NB4 (cell line): Measurements from ENCODE around the gene NSMCE3.

Source experiments
- DNase-seq: peaks from one replicate; pipeline ENCODE4 v3.0.0; 2010; ENCODE audit warnings: low read depth
- H3K4me3 ChIP-seq: one replicate; pipeline ENCODE4 v1.5.1; 2011; ENCODE audit warnings: mild to moderate bottlenecking, low read depth, low read length, moderate library complexity
- MYC ChIP-seq: IDR thresholded peaks from 2 replicates; pipeline ENCODE4 v1.6.1; 2011; ENCODE audit warnings: low read depth, low read length
- POLR2A ChIP-seq: IDR thresholded peaks from 2 replicates; pipeline ENCODE4 v1.6.1; 2011; ENCODE audit warnings: mild to moderate bottlenecking; ENCODE audit not compliant: insufficient read length; ENCODE audit errors: extremely low read depth
- TF ChIP-seq, protein P1 (sequence below): IDR thresholded peaks from 2 replicates; pipeline ENCODE4 v1.6.1; 2011; ENCODE audit warnings: low read depth, low read length
- TF ChIP-seq, protein P2 (sequence below): IDR thresholded peaks from one replicate; pipeline ENCODE4 v1.5.1; 2012; ENCODE audit warnings: low read depth, low read length

NSMCE3 gene

DNA sequence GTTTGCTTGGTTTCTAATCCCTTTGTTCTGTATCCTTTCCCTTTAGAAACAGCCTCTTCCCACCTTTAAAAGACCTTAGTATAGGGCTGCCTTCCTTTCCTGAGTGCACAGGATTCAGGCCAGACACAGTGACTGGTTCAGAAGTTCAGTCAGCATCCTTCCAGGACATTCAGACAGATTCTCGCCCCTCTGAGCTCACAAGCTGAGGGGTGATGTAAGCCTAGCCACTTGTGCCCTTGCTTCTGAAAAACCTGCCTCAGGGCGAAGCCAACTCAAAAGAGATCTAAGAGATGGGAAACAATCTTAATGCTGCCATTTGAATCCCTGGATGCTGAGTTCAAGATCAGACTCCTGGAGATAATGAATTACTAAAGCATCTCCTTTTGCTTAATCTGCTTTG, 6.7 kb upstream of the NSMCE3 start:
- DNase-seq: no peak

GRCh38 chr15:29275855-29276254, 6.2 kb upstream of the NSMCE3 start:
- DNase-seq: no peak
- no peak for TF ChIP-seq MYC
- TF ChIP-seq, protein P1, sequence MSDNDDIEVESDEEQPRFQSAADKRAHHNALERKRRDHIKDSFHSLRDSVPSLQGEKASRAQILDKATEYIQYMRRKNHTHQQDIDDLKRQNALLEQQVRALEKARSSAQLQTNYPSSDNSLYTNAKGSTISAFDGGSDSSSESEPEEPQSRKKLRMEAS: no peak
- TF ChIP-seq, protein P2, sequence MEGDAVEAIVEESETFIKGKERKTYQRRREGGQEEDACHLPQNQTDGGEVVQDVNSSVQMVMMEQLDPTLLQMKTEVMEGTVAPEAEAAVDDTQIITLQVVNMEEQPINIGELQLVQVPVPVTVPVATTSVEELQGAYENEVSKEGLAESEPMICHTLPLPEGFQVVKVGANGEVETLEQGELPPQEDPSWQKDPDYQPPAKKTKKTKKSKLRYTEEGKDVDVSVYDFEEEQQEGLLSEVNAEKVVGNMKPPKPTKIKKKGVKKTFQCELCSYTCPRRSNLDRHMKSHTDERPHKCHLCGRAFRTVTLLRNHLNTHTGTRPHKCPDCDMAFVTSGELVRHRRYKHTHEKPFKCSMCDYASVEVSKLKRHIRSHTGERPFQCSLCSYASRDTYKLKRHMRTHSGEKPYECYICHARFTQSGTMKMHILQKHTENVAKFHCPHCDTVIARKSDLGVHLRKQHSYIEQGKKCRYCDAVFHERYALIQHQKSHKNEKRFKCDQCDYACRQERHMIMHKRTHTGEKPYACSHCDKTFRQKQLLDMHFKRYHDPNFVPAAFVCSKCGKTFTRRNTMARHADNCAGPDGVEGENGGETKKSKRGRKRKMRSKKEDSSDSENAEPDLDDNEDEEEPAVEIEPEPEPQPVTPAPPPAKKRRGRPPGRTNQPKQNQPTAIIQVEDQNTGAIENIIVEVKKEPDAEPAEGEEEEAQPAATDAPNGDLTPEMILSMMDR: no peak
- TF ChIP-seq POLR2A: no peak
- H3K4me3 ChIP-seq: no peak overlapping the region

More for the DNA sequence above, 6.7 kb upstream of the NSMCE3 start:
- no peak overlapping the region for H3K4me3 ChIP-seq
- no peak for TF ChIP-seq MYC
- TF ChIP-seq, protein P2: no peak
- TF ChIP-seq, protein P1: no peak

DNA sequence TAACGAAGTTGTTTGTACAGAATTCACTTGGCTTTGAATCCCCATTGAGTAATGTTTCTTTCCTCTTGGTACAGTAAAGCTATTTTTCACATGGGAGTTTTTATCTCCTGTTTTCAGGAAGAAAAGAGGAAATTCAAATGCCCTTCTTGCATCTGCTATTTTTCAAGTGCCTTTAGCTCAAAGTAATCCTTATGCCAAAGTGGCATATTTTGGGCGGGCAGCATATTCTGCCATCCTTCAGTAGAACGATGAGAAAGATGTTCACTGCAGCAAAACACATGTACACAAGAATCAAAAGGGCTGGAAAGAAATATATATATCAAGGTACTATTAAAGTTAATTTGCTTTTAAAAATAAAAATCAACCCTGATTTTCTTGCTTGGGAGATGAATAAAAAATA, 5.3 kb upstream of the NSMCE3 start:
- no peak for DNase-seq
- H3K4me3 ChIP-seq: no peak overlapping the region
- TF ChIP-seq, protein P2: no peak
- TF ChIP-seq MYC: no peak
- TF ChIP-seq, protein P1: no peak
- no peak for TF ChIP-seq POLR2A

- DNase-seq: no peak
- no peak overlapping the region for H3K4me3 ChIP-seq
- TF ChIP-seq MYC (no peak), POLR2A (no peak)
- TF ChIP-seq, protein P1: no peak
These were observed 2.6 kb upstream of the NSMCE3 start for GRCh38 chr15:29272219-29272618.

- no peak for DNase-seq
- no peak overlapping the region for H3K4me3 ChIP-seq
These were observed 1.4 kb upstream of the NSMCE3 start for GRCh38 chr15:29270976-29271375.

GRCh38 chr15:29270169-29270955, 740 bp upstream of the NSMCE3 start:
- peak overlapping the region; percentile 74 for H3K4me3 ChIP-seq
- peak; percentile 48 for DNase-seq
- TF ChIP-seq MYC: no peak
- TF ChIP-seq, protein P1: no peak
- TF ChIP-seq, protein P2: no peak
- no peak for TF ChIP-seq POLR2A

More at GRCh38 chr15:29270976-29271375, 1.4 kb upstream of the NSMCE3 start:
- TF ChIP-seq, protein P1: no peak
- TF ChIP-seq MYC (no peak), POLR2A (no peak)
- TF ChIP-seq, protein P2: no peak
